Stimulated activated naive CD4-positive, alpha-beta T cell (primary cell): ENCODE results near the gene TBC1D22B.

ENCODE experiments used
- DNase-seq, 6 experiments: peaks; one replicate each; lab custom pipeline; 2025; lab: John Stamatoyannopoulos, UW

TBC1D22B gene

GRCh38 chr6:37354526-37355384 is 97.2 kb downstream of the TBC1D22B start:
- peak in 1 of 6 experiments; percentile 10 for DNase-seq

DNA sequence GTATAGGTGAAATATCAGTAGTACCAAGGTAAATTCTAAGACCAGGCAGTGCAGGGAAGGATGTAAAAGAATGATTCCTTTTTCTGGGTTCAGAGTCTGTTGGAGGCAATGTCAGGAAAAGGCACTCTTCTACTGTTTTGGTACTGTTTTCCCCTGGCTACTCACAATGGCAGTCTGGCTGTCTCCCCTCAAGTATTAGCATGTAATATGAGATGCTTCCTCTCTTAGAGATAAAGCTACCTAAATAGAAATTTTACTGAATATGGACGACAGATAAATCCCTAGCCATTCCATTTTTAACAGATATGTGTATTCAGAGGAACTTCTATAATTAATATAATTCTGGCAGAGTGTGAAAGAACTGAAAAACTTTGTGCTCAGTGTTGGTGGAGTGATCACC is 99.7 kb downstream of the TBC1D22B start:
- no peak for DNase-seq

GRCh38 chr6:37357860-37358259 is 100.3 kb downstream of the TBC1D22B start:
- no peak for DNase-seq

- DNase-seq, result no peak
Measured at GRCh38 chr6:37359039-37359438, 101.5 kb downstream of the TBC1D22B start.

- DNase-seq, result no peak
Measured at GRCh38 chr6:37362101-37362828, 104.7 kb downstream of the TBC1D22B start.

DNA sequence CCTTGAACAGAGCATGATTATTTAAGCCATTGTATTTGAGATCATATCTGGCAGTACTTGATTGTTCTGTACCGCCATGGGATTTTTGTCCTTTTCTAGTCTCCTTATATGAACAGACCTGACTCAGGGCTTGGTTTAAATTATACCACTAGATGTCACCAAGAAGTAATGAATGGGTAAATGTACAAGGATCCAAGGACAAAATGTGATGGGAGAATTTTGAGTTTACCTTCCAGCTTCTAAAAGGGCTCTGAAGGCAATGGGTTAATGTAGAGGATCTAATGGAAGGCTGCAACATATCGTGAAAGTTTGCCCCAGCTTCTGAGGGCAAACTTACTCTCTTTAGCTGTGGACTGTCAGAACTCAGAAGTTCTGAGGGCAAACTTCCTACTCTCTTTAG is 108.2 kb downstream of the TBC1D22B start:
- DNase-seq, result no peak

GRCh38 chr6:37366910-37367309 is 109.3 kb downstream of the TBC1D22B start:
- DNase-seq, result no peak

- no peak for DNase-seq
Measured at GRCh38 chr6:37368961-37369320, 111.4 kb downstream of the TBC1D22B start.

DNA sequence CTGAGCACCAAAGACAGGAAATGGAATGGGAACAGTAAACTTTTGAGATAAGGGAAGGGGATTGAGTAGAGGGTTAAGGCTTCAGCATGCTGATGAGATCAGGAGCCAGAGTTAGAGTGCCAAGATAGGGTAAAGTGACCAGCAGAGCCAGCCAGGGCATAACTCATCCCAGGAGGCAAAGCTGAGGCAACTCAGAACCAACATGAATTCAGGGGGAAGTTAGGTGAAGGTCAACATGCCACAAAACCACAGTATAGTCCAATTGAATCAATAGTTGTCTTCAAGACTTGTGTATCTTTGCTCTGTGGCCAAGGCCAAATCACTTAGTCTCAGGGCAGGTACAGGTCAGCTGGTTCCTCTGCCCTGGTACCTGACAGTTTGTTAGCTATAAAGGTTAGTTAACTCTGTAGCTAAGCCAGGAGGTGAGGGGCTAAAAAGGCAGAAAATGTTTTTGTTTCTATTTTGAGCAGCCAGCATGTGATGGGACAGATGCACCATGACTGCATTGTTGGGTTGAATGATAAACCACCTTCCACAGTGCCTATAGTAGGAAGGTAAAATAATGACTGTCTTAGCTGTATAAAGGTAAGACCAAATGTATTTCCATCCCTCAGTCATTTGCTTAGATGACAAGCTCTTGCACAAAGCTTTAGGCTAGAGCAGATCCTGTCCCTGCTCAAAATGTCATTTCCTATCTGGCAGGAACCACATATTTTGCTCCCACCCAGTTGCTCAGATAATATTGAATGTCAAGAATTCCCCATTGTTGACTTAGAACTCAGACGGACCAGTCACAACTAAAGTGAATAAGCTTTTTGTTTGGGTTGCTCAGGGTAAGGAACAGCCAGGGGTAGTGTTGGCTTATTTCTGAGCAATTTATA is 112.0 kb downstream of the TBC1D22B start:
- DNase-seq, result no peak

DNA sequence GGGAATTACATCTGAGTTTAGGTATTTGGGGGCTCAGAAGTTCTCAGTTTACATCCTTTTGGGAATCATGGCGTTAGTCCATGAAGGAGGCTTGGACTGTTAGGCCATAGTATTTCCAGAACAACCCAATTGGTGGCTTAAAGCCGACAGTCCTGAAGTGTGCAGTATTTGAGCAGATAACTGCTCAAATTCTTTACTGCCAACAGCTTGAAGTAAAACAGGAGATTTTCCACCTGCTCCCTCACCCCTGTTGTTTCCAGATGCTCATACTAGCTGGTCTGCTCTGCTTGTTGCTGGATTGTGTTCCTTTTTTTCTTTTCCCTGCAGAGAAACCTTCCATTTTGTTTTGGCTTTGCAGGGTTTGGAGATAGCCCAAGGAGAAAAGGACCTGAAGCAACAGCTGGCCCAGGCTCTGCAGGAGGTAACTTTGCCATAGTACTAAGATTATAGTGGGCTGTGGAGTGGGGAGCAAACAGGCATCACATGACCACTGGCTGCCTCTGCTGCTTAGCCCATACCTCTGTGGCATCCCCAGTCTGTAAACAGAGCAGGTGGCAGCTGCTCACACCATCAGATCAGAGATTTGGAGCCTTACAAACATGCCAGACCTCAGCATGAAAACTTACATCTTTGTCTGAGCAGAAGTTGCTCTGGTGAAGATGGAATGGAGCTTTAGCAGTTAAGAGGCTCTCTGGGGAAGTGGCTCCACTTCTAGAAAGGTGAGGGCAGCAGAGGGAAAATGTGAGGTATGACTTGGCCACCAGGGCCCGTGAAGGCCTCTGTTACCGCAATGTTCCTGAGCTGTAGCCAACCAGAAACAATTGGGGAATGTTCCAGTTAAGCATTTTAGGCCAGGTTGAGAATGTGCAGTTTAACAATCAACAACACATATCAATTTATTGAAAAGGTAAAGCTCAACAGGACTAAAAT is 113.8 kb downstream of the TBC1D22B start:
- no peak for DNase-seq

DNA sequence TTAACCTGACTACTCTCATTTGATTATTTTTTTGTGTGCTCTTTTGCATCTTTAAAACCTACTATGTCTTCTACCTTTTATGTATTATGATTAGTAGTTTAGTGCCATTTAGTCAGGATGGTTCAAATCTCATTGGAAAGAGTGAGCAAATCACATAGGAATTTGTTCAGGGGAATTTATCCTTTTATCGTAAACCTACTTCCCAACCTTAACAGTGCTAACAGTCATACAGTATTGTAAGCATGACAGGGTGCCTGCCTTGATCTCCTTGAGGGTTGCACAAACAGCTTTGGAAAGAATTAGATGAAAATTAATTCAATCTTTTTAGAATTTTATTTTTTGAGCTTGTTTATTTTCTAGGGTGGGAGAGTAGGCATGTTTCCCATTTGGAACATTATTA is 114.5 kb downstream of the TBC1D22B start:
- DNase-seq, result no peak

GRCh38 chr6:37373822-37374471 is 116.4 kb downstream of the TBC1D22B start:
- no peak for DNase-seq

GRCh38 chr6:37375376-37375775 is 117.8 kb downstream of the TBC1D22B start:
- DNase-seq, result no peak

- DNase-seq, result no peak
Measured at GRCh38 chr6:37376078-37376743, 118.6 kb downstream of the TBC1D22B start.

GRCh38 chr6:37381579-37381978 is 124.0 kb downstream of the TBC1D22B start:
- DNase-seq, result peak in 3 of 6 experiments; percentile 10 to 47 (median 39)
